ENCODE results near the gene DPYD. TPM values are rescaled to one million over a fixed set of nuclear protein-coding genes. Genes with fewer than 3 reads are reported as not detected.
"Not testable (repeated sequence)": the region's sequence is repeated elsewhere in the genome, so short reads cannot be mapped to it uniquely, and the experiment has no call there.

The DPYD gene
- total RNA-seq, 1 donor from 2014 or later = 8.1 TPM

GRCh38 chr1:97351846-97352245 lies 569.0 kb downstream of the DPYD start:
- Mint-ChIP-seq H3K4me3 (ENCODE audit: low read depth) (no peak overlapping the region), H3K27me3 (no peaks in the 10 kb centered on the region), H3K4me1 (ENCODE audit: low read depth) (peaks cover 13% of the 10 kb centered on the region), H3K27ac (no peak overlapping the region), H3K36me3 (ENCODE audit: insufficient read depth) (no peaks in the 10 kb centered on the region), H3K9me3 (ENCODE audit: low read depth) (no peaks in the 10 kb centered on the region)
- TF ChIP-seq CTCF (IDR thresholded peaks at IDR 0.05; ENCODE audit: unreplicated experiment) = no peak
- DNase-seq (ENCODE audit: low spot score, unreplicated experiment) = no peak

- no peak for DNase-seq (ENCODE audit: low spot score, unreplicated experiment)
- Mint-ChIP-seq H3K27ac (no peak overlapping the region), H3K27me3 (no peaks in the 10 kb centered on the region), H3K36me3 (ENCODE audit: insufficient read depth) (no peaks in the 10 kb centered on the region), H3K4me3 (ENCODE audit: low read depth) (no peak overlapping the region), H3K9me3 (ENCODE audit: low read depth) (no peaks in the 10 kb centered on the region), H3K4me1 (ENCODE audit: low read depth) (peaks cover 13% of the 10 kb centered on the region)
- TF ChIP-seq CTCF (IDR thresholded peaks at IDR 0.05; ENCODE audit: unreplicated experiment) = no peak
These were observed 570.2 kb downstream of the DPYD start for GRCh38 chr1:97350662-97351061.

GRCh38 chr1:97350241-97350640 lies 570.6 kb downstream of the DPYD start:
- H3K27me3 Mint-ChIP-seq = no peaks in the 10 kb centered on the region
- no peak for TF ChIP-seq CTCF (IDR thresholded peaks at IDR 0.05; ENCODE audit: unreplicated experiment)
- no peaks in the 10 kb centered on the region for H3K36me3 Mint-ChIP-seq (ENCODE audit: insufficient read depth)
- no peak for DNase-seq (ENCODE audit: low spot score, unreplicated experiment)
- no peak overlapping the region for H3K4me3 Mint-ChIP-seq (ENCODE audit: low read depth)
- H3K27ac Mint-ChIP-seq = no peak overlapping the region
- H3K4me1 Mint-ChIP-seq (ENCODE audit: low read depth) = peaks cover 13% of the 10 kb centered on the region
- no peaks in the 10 kb centered on the region for H3K9me3 Mint-ChIP-seq (ENCODE audit: low read depth)

- H3K4me3 Mint-ChIP-seq (ENCODE audit: low read depth); H3K27me3 Mint-ChIP-seq; H3K9me3 Mint-ChIP-seq (ENCODE audit: low read depth); DNase-seq (ENCODE audit: low spot score, unreplicated experiment); H3K27ac Mint-ChIP-seq; H3K36me3 Mint-ChIP-seq (ENCODE audit: insufficient read depth): not testable (repeated sequence)
- peaks cover 13% of the 10 kb centered on the region for H3K4me1 Mint-ChIP-seq (ENCODE audit: low read depth)
These were observed 571.0 kb downstream of the DPYD start for GRCh38 chr1:97349794-97350193.

GRCh38 chr1:97348599-97349265 lies 572.1 kb downstream of the DPYD start:
- no peak for TF ChIP-seq CTCF (IDR thresholded peaks at IDR 0.05; ENCODE audit: unreplicated experiment)
- H3K9me3 Mint-ChIP-seq (ENCODE audit: low read depth) = no peaks in the 10 kb centered on the region

GRCh38 chr1:97340951-97341350 lies 579.9 kb downstream of the DPYD start:
- no peak overlapping the region for H3K27ac Mint-ChIP-seq
- H3K4me3 Mint-ChIP-seq (ENCODE audit: low read depth) = no peak overlapping the region
- no peaks in the 10 kb centered on the region for H3K27me3 Mint-ChIP-seq
- H3K36me3 Mint-ChIP-seq (ENCODE audit: insufficient read depth) = no peaks in the 10 kb centered on the region
- no peaks in the 10 kb centered on the region for H3K9me3 Mint-ChIP-seq (ENCODE audit: low read depth)
- no peak for DNase-seq (ENCODE audit: low spot score, unreplicated experiment)
- TF ChIP-seq CTCF (IDR thresholded peaks at IDR 0.05; ENCODE audit: unreplicated experiment) = no peak
- peaks cover 5% of the 10 kb centered on the region for H3K4me1 Mint-ChIP-seq (ENCODE audit: low read depth)

More at GRCh38 chr1:97348599-97349265, 572.1 kb downstream of the DPYD start:
- Mint-ChIP-seq H3K36me3 (ENCODE audit: insufficient read depth) (no peaks in the 10 kb centered on the region), H3K27ac (no peak overlapping the region), H3K27me3 (no peaks in the 10 kb centered on the region), H3K4me1 (ENCODE audit: low read depth) (peaks cover 13% of the 10 kb centered on the region), H3K4me3 (ENCODE audit: low read depth) (no peak overlapping the region)
- DNase-seq (ENCODE audit: low spot score, unreplicated experiment) = no peak
